ENCODE results near the gene PLA2G3.

The PLA2G3 gene

GRCh38 chr22:31123292-31123602 is 17.1 kb downstream of the PLA2G3 start:
- ChIA-PET CTCF (no interaction called here), POLR2A (ENCODE audit: low non-redundant PET) (no interaction called here)
- no peak for TF ChIP-seq CTCF (conservative IDR thresholded peaks at IDR 0.05; ENCODE audit: low read depth)
- H3K27ac ChIP-seq = peak overlapping the region; percentile 36
- no peak for DNase-seq (ENCODE audit: low spot score)

- ChIA-PET POLR2A (ENCODE audit: low non-redundant PET) (no interaction called here), CTCF (interaction anchor here (0.6 kb wide), 1 partner anchor 425 kb away, joined by 4 read pairs; no protein-coding TSS in a partner anchor)
- TF ChIP-seq CTCF (conservative IDR thresholded peaks at IDR 0.05; ENCODE audit: low read depth) = no peak
- H3K27ac ChIP-seq = peak within 1 kb of the TSS; percentile 36
- peak; percentile 57 for DNase-seq (ENCODE audit: low spot score)
These were observed 17.6 kb downstream of the PLA2G3 start, which contains the start of gene INPP5J for GRCh38 chr22:31122532-31123291. Gene INPP5J (plus strand): TSS chr22:31122966. CDS start chr22:31123015, 49 bp downstream.

GRCh38 chr22:31122196-31122531 is 18.1 kb downstream of the PLA2G3 start:
- peak overlapping the region; percentile 36 for H3K27ac ChIP-seq
- ChIA-PET CTCF (interaction anchor here (0.6 kb wide), 1 partner anchor 425 kb away, joined by 4 read pairs; no protein-coding TSS in a partner anchor), POLR2A (ENCODE audit: low non-redundant PET) (no interaction called here)
- no peak for DNase-seq (ENCODE audit: low spot score)
- TF ChIP-seq CTCF (conservative IDR thresholded peaks at IDR 0.05; ENCODE audit: low read depth) = no peak

GRCh38 chr22:31121403-31121802 is 18.9 kb downstream of the PLA2G3 start:
- no peak for TF ChIP-seq CTCF (conservative IDR thresholded peaks at IDR 0.05; ENCODE audit: low read depth)
- H3K27ac ChIP-seq = no peak overlapping the region
- ChIA-PET CTCF (no interaction called here), POLR2A (ENCODE audit: low non-redundant PET) (no interaction called here)
- DNase-seq (ENCODE audit: low spot score) = no peak

GRCh38 chr22:31120642-31121041 is 19.7 kb downstream of the PLA2G3 start:
- POLR2A ChIA-PET (ENCODE audit: low non-redundant PET) = no interaction called here

GRCh38 chr22:31120230-31120629 is 20.1 kb downstream of the PLA2G3 start:
- CTCF ChIA-PET = no interaction called here
- POLR2A ChIA-PET (ENCODE audit: low non-redundant PET) = no interaction called here
- no peak for DNase-seq (ENCODE audit: low spot score)
- TF ChIP-seq CTCF (conservative IDR thresholded peaks at IDR 0.05; ENCODE audit: low read depth) = no peak
- no peak overlapping the region for H3K27ac ChIP-seq

More at GRCh38 chr22:31120642-31121041, 19.7 kb downstream of the PLA2G3 start:
- CTCF ChIA-PET = no interaction called here
- no peak for DNase-seq (ENCODE audit: low spot score)
- TF ChIP-seq CTCF (conservative IDR thresholded peaks at IDR 0.05; ENCODE audit: low read depth) = no peak
- H3K27ac ChIP-seq = no peak overlapping the region

All from RWPE1 (cell line).